GM18907 (cell line): ENCODE results near the gene MAP1A.
"Not testable (repeated sequence)": the region's sequence is repeated elsewhere in the genome, so short reads cannot be mapped to it uniquely, and the experiment has no call there.

Experiments
- ATAC-seq: cut with Tn5 transposase; IDR thresholded peaks from one replicate; pipeline ENCODE4 v1.9.1; 2021; ENCODE audit warnings: mild to moderate bottlenecking, moderate library complexity; ENCODE audit not compliant: unreplicated experiment

The MAP1A gene

GRCh38 chr15:43528542-43529007 is 11.2 kb downstream of the MAP1A start:
- no peak for ATAC-seq

- ATAC-seq: no peak
Observed at GRCh38 chr15:43529141-43529540, 11.7 kb downstream of the MAP1A start.

- ATAC-seq: no peak
Observed at GRCh38 chr15:43529587-43530345, 12.4 kb downstream of the MAP1A start.

GRCh38 chr15:43531018-43531670 is 13.7 kb downstream of the MAP1A start:
- ATAC-seq: no peak

- not testable (repeated sequence) for ATAC-seq
Observed at GRCh38 chr15:43532826-43533225, 15.4 kb downstream of the MAP1A start.

- ATAC-seq: no peak
Observed at GRCh38 chr15:43534897-43535296, 17.5 kb downstream of the MAP1A start.

GRCh38 chr15:43538091-43538490 is 20.7 kb downstream of the MAP1A start:
- ATAC-seq: no peak

- ATAC-seq: no peak
Observed at GRCh38 chr15:43541785-43542184, 24.4 kb downstream of the MAP1A start.

GRCh38 chr15:43544266-43544665 is 26.9 kb downstream of the MAP1A start:
- no peak for ATAC-seq

- ATAC-seq: no peak
Observed at GRCh38 chr15:43545426-43545825, 28.0 kb downstream of the MAP1A start.

GRCh38 chr15:43547539-43547938 is 30.1 kb downstream of the MAP1A start:
- ATAC-seq: no peak

- no peak for ATAC-seq
Observed at GRCh38 chr15:43550527-43551363, 33.3 kb downstream of the MAP1A start.

- no peak for ATAC-seq
Observed at GRCh38 chr15:43552256-43552655, 34.8 kb downstream of the MAP1A start.

GRCh38 chr15:43552986-43553385 is 35.6 kb downstream of the MAP1A start:
- no peak for ATAC-seq

- ATAC-seq: not testable (repeated sequence)
Observed at GRCh38 chr15:43562753-43563152, 45.3 kb downstream of the MAP1A start.

- ATAC-seq: not testable (repeated sequence)
Observed at GRCh38 chr15:43563793-43564192, 46.4 kb downstream of the MAP1A start.

GRCh38 chr15:43566615-43567014 is 49.2 kb downstream of the MAP1A start:
- not testable (repeated sequence) for ATAC-seq

GRCh38 chr15:43574607-43575006 is 57.2 kb downstream of the MAP1A start:
- not testable (repeated sequence) for ATAC-seq
